Small intestine (tissue), 7 donors: Measurements from ENCODE around the gene LGALS12. TPM values are rescaled to one million over a fixed set of nuclear protein-coding genes. Genes with fewer than 3 reads are reported as not detected.
"Not testable (repeated sequence)": the region's sequence is repeated elsewhere in the genome, so short reads cannot be mapped to it uniquely, and the experiment has no call there.

Experiments
- DNase-seq, 2 donors: peaks; one replicate each; pipeline versions ENCODE4 v3.0.0 to v3.0.0-alpha.2; 2013
- FAIRE-seq: peaks from 2 replicates; lab custom pipeline; 2012; peaks lifted over from hg19 to GRCh38; lab: Jason Lieb, UNC
- H3K27ac ChIP-seq, 3 donors: one replicate each; pipeline ENCODE4 v1.5.1; 2013; ENCODE audit warnings: low read length in 2 of 3, mild to moderate bottlenecking in 2 of 3, control low read depth in 1 of 3, inconsistent platforms in 1 of 3, low read depth in 1 of 3, moderate library complexity in 1 of 3
- H3K27me3 ChIP-seq, 3 donors: one replicate each; pipeline ENCODE4 v1.6.1; 2013; ENCODE audit warnings: low read length in 3 of 3, inconsistent platforms in 1 of 3; ENCODE audit not compliant: control insufficient read depth in 3 of 3, insufficient read depth in 3 of 3
- H3K36me3 ChIP-seq, 3 donors: one replicate each; pipeline ENCODE4 v1.6.1; 2013; ENCODE audit warnings: low read length in 3 of 3, inconsistent platforms in 1 of 3, low read depth in 1 of 3, mild to moderate bottlenecking in 1 of 3, moderate library complexity in 1 of 3; ENCODE audit not compliant: control insufficient read depth in 3 of 3, insufficient read depth in 2 of 3
- H3K4me1 ChIP-seq, 3 donors: one replicate each; pipeline ENCODE4 v1.6.1; 2013; ENCODE audit warnings: low read length in 2 of 3, inconsistent platforms in 1 of 3, low read depth in 1 of 3, mild to moderate bottlenecking in 1 of 3, moderate library complexity in 1 of 3; ENCODE audit not compliant: control insufficient read depth in 3 of 3, insufficient read depth in 2 of 3
- H3K4me3 ChIP-seq, 3 donors: one replicate each; pipeline ENCODE4 v1.5.1; 2013; ENCODE audit warnings: low read length in 3 of 3, control low read depth in 1 of 3, inconsistent platforms in 1 of 3, low read depth in 1 of 3, mild to moderate bottlenecking in 1 of 3, moderate library complexity in 1 of 3
- H3K9me3 ChIP-seq, 2 donors: one replicate each; pipeline ENCODE4 v1.6.1; 2013; ENCODE audit warnings: low read depth in 1 of 2, low read length in 1 of 2; ENCODE audit not compliant: control insufficient read depth in 2 of 2, insufficient read depth in 1 of 2
- WGBS, 3 donors: extraction: QIAGEN DNeasy Blood & Tissue Kit; methylation state at CpG; one replicate each; pipeline ENCODE4 v1.1.7; 2013; 5-methylcytosine and 5-hydroxymethylcytosine counted together
- polyA plus RNA-seq, 4 donors: library from polyadenylated mRNA; stranded (reverse) in 3 of 4; unstranded in 1 of 4; fragments of 200-250 nt in 3 of 4; fragments of 120-200 nt in 1 of 4; gene quantifications; one replicate each; pipeline versions ENCODE4 v1.2.1 to v1.2.3, GENCODE V29; 2013
- donor health status: healthy with polysubstance abuse.
- donor health status: control.
- donor health status: control.
- donor health status: Bipolar disorder and iron deficiency.
- donor health status: healthy.

LGALS12 gene
- polyA plus RNA-seq, 4 donors: 0.09 to 5.5 TPM; not detected in 2

GRCh38 chr11:63518548-63518947, 12.7 kb downstream of the LGALS12 start:
- Histone ChIP-seq H3K9me3 (peaks cover 0 to 16% of the 10 kb centered on the region in 2 donors), H3K36me3 (no peaks in the 10 kb centered on the region), H3K4me1 (no peaks in the 10 kb centered on the region), H3K4me3 (no peak overlapping the region), H3K27ac (no peak overlapping the region), H3K27me3 (no peaks in the 10 kb centered on the region)
- FAIRE-seq: no peak
- WGBS, 3 donors: 35 to 72% (median 54%) methylated on average over 1 of the region's 1 CpG
- peak in 1 of 2 donors; percentile 25 for DNase-seq

GRCh38 chr11:63520606-63521170, 14.8 kb downstream of the LGALS12 start:
- no peak overlapping the region for H3K27ac ChIP-seq
- H3K4me1 ChIP-seq: no peaks in the 10 kb centered on the region
- 54 to 83% (median 76%) methylated on average over 5 of the region's 5 CpGs for WGBS, 3 donors
- H3K9me3 ChIP-seq: peaks cover 0 to 27% of the 10 kb centered on the region in 2 donors
- FAIRE-seq: no peak
- H3K4me3 ChIP-seq: no peak overlapping the region
- no peak for DNase-seq
- H3K27me3 ChIP-seq: no peaks in the 10 kb centered on the region
- no peaks in the 10 kb centered on the region for H3K36me3 ChIP-seq

GRCh38 chr11:63521896-63522295, 16.0 kb downstream of the LGALS12 start:
- H3K9me3 ChIP-seq: peaks cover 0 to 27% of the 10 kb centered on the region in 2 donors
- WGBS, 3 donors: 86 to 97% (median 93%) methylated on average over 2 of the region's 2 CpGs
- no peak overlapping the region for H3K27ac ChIP-seq
- no peaks in the 10 kb centered on the region for H3K4me1 ChIP-seq
- FAIRE-seq: no peak
- H3K36me3 ChIP-seq: no peaks in the 10 kb centered on the region
- H3K4me3 ChIP-seq: no peak overlapping the region
- no peaks in the 10 kb centered on the region for H3K27me3 ChIP-seq
- no peak for DNase-seq

- Histone ChIP-seq H3K27ac (no peak overlapping the region), H3K4me1 (no peaks in the 10 kb centered on the region), H3K4me3 (no peak overlapping the region), H3K27me3 (no peaks in the 10 kb centered on the region), H3K36me3 (no peaks in the 10 kb centered on the region), H3K9me3 (peaks cover 0 to 27% of the 10 kb centered on the region in 2 donors)
- FAIRE-seq (no peak), DNase-seq (no peak)
- WGBS, 3 donors: 70 to 79% (median 72%) methylated on average over 7 of the region's 7 CpGs
These were observed 17.3 kb downstream of the LGALS12 start for GRCh38 chr11:63523151-63523550.

GRCh38 chr11:63527667-63528066, 21.8 kb downstream of the LGALS12 start:
- H3K36me3 ChIP-seq: no peaks in the 10 kb centered on the region
- no peaks in the 10 kb centered on the region for H3K27me3 ChIP-seq
- FAIRE-seq (no peak), DNase-seq (no peak)
- H3K9me3 ChIP-seq: peaks cover 0 to 19% of the 10 kb centered on the region in 2 donors
- WGBS, 3 donors: 77 to 81% (median 79%) methylated on average over 2 of the region's 2 CpGs
- H3K27ac ChIP-seq: no peak overlapping the region
- H3K4me3 ChIP-seq: no peak overlapping the region
- H3K4me1 ChIP-seq: peaks cover 0 to 8% (median 0%) of the 10 kb centered on the region in 3 donors

- not testable (repeated sequence) for DNase-seq, H3K27me3 ChIP-seq, FAIRE-seq, H3K36me3 ChIP-seq, H3K27ac ChIP-seq, H3K4me3 ChIP-seq, H3K4me1 ChIP-seq
- 31 to 67% (median 65%) methylated on average over 3 to 8 of the region's 11 CpGs for WGBS, 3 donors
- H3K9me3 ChIP-seq: peaks cover 0 to 14% of the 10 kb centered on the region in 2 donors
These were observed 22.3 kb downstream of the LGALS12 start for GRCh38 chr11:63528156-63528555.

GRCh38 chr11:63528729-63529278, 22.9 kb downstream of the LGALS12 start:
- FAIRE-seq, H3K4me1 ChIP-seq, H3K27me3 ChIP-seq, H3K4me3 ChIP-seq, H3K9me3 ChIP-seq, H3K27ac ChIP-seq, H3K36me3 ChIP-seq: not testable (repeated sequence)
- peak in 1 of 2 donors; percentile 27 for DNase-seq
- 48 to 72% (median 48%) methylated on average over 1 of the region's 3 CpGs for WGBS, 3 donors

- 74 to 85% (median 78%) methylated on average over 6 of the region's 6 CpGs for WGBS, 3 donors
These were observed 23.5 kb downstream of the LGALS12 start for GRCh38 chr11:63529373-63529772.

More at GRCh38 chr11:63529373-63529772, 23.5 kb downstream of the LGALS12 start:
- H3K9me3 ChIP-seq, DNase-seq, H3K27me3 ChIP-seq, H3K4me1 ChIP-seq, FAIRE-seq, H3K36me3 ChIP-seq, H3K27ac ChIP-seq, H3K4me3 ChIP-seq: not testable (repeated sequence)
